GM12874 (cell line): Measurements from ENCODE around the gene SMTNL2.

Source experiments
- TF ChIP-seq, protein P1 (sequence below): IDR thresholded peaks from 2 replicates; pipeline ENCODE4 v1.5.1; 2011; ENCODE audit warnings: low read depth, mild to moderate bottlenecking, control low read depth, low read length, moderate library complexity; ENCODE audit not compliant: insufficient read depth

SMTNL2 gene

GRCh38 chr17:4657678-4658077 lies 73.3 kb downstream of the SMTNL2 start:
- TF ChIP-seq, protein P1, sequence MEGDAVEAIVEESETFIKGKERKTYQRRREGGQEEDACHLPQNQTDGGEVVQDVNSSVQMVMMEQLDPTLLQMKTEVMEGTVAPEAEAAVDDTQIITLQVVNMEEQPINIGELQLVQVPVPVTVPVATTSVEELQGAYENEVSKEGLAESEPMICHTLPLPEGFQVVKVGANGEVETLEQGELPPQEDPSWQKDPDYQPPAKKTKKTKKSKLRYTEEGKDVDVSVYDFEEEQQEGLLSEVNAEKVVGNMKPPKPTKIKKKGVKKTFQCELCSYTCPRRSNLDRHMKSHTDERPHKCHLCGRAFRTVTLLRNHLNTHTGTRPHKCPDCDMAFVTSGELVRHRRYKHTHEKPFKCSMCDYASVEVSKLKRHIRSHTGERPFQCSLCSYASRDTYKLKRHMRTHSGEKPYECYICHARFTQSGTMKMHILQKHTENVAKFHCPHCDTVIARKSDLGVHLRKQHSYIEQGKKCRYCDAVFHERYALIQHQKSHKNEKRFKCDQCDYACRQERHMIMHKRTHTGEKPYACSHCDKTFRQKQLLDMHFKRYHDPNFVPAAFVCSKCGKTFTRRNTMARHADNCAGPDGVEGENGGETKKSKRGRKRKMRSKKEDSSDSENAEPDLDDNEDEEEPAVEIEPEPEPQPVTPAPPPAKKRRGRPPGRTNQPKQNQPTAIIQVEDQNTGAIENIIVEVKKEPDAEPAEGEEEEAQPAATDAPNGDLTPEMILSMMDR: no peak
